Inflammatory macrophage (primary cell): ENCODE measurements around the gene IL23R.

ENCODE experiments used
- DNase-seq, 2 donors: peaks; one replicate each; pipeline ENCODE4 v3.0.0-alpha.2; 2020 to 2022

The IL23R gene

GRCh38 chr1:67242016-67242415 lies 75.8 kb downstream of the IL23R start:
- no peak for DNase-seq

GRCh38 chr1:67250051-67250653 lies 83.9 kb downstream of the IL23R start:
- DNase-seq: no peak

- DNase-seq: no peak
These were observed 90.3 kb downstream of the IL23R start for GRCh38 chr1:67256291-67257172.

- DNase-seq: no peak
These were observed 90.9 kb downstream of the IL23R start for GRCh38 chr1:67257173-67257535.

- no peak for DNase-seq
These were observed 95.4 kb downstream of the IL23R start for GRCh38 chr1:67261680-67262079.

- no peak for DNase-seq
These were observed 96.5 kb downstream of the IL23R start for GRCh38 chr1:67262735-67263134.

- no peak for DNase-seq
These were observed 97.9 kb downstream of the IL23R start for GRCh38 chr1:67264152-67264551.

- DNase-seq: no peak
These were observed 98.6 kb downstream of the IL23R start for GRCh38 chr1:67264899-67265298.

- DNase-seq: no peak
These were observed 102.8 kb downstream of the IL23R start for GRCh38 chr1:67269061-67269460.

- no peak for DNase-seq
These were observed 104.3 kb downstream of the IL23R start for GRCh38 chr1:67270541-67270940.

- no peak for DNase-seq
These were observed 107.3 kb downstream of the IL23R start for GRCh38 chr1:67273591-67273990.

GRCh38 chr1:67274623-67275325 lies 108.5 kb downstream of the IL23R start:
- DNase-seq: no peak

GRCh38 chr1:67280696-67281095 lies 114.4 kb downstream of the IL23R start:
- no peak for DNase-seq

- DNase-seq: no peak
These were observed 115.0 kb downstream of the IL23R start for GRCh38 chr1:67281244-67281643.

GRCh38 chr1:67285780-67286488 lies 119.7 kb downstream of the IL23R start:
- DNase-seq: no peak

GRCh38 chr1:67290236-67290635 lies 124.0 kb downstream of the IL23R start:
- no peak for DNase-seq

GRCh38 chr1:67294836-67295617 lies 128.8 kb downstream of the IL23R start:
- DNase-seq: no peak

GRCh38 chr1:67298762-67299161 lies 132.5 kb downstream of the IL23R start:
- DNase-seq: no peak

- no peak for DNase-seq
These were observed 133.0 kb downstream of the IL23R start for GRCh38 chr1:67299296-67299695.

- no peak for DNase-seq
These were observed 134.3 kb downstream of the IL23R start for GRCh38 chr1:67300561-67300960.

- DNase-seq: no peak
These were observed 137.8 kb downstream of the IL23R start for GRCh38 chr1:67304023-67304422.

GRCh38 chr1:67306547-67306946 lies 140.3 kb downstream of the IL23R start:
- no peak for DNase-seq
